Measurements from ENCODE around the gene NME4.

GRCh38 chr16:424033-424622 is 27.1 kb downstream of the NME4 start:
- TF ChIP-seq, protein P1, sequence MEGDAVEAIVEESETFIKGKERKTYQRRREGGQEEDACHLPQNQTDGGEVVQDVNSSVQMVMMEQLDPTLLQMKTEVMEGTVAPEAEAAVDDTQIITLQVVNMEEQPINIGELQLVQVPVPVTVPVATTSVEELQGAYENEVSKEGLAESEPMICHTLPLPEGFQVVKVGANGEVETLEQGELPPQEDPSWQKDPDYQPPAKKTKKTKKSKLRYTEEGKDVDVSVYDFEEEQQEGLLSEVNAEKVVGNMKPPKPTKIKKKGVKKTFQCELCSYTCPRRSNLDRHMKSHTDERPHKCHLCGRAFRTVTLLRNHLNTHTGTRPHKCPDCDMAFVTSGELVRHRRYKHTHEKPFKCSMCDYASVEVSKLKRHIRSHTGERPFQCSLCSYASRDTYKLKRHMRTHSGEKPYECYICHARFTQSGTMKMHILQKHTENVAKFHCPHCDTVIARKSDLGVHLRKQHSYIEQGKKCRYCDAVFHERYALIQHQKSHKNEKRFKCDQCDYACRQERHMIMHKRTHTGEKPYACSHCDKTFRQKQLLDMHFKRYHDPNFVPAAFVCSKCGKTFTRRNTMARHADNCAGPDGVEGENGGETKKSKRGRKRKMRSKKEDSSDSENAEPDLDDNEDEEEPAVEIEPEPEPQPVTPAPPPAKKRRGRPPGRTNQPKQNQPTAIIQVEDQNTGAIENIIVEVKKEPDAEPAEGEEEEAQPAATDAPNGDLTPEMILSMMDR (conservative IDR thresholded peaks at IDR 0.05 in 1 of 2, IDR thresholded peaks at IDR 0.05 in 1 of 2; ENCODE audit: extremely low read depth in 1 of 2, insufficient read depth in 1 of 2, low read depth in 1 of 2, low read length in 2 of 2), result no peak
- no peak for TF ChIP-seq EZH2 (IDR thresholded peaks at IDR 0.05; ENCODE audit: borderline replicate concordance, low read length)

Measured in mammary epithelial cell (primary cell).